Astrocyte (in vitro differentiated cells and primary cell): ENCODE results near the gene COG1.

Source experiments
- CTCF ChIP-seq: IDR thresholded peaks from 2 replicates; pipeline ENCODE4 v1.5.1; 2011; ENCODE audit warnings: low read depth, mild to moderate bottlenecking, inconsistent platforms, low read length, moderate library complexity; ENCODE audit not compliant: insufficient read depth
- EZH2 ChIP-seq: IDR thresholded peaks from 2 replicates; pipeline ENCODE4 v1.6.1; 2012; ENCODE audit warnings: mild to moderate bottlenecking, low read length, inconsistent platforms; ENCODE audit not compliant: insufficient read depth

- TF ChIP-seq CTCF, result no peak
- no peak for TF ChIP-seq EZH2
Observed at GRCh38 chr17:73151916-73152632, 40.8 kb upstream of the COG1 start.
